Skeletal muscle cell (primary cell): Measurements from ENCODE around the gene BOD1L1.

Experiments used
- DNase-seq: peaks from one replicate; pipeline ENCODE4 v3.0.0-alpha.2; 2010; ENCODE audit warnings: low read depth
- H3K4me3 ChIP-seq: 2 replicates; pipeline ENCODE4 v1.5.1; 2011; ENCODE audit warnings: low read depth, mild to moderate bottlenecking, control low read depth, low read length, moderate library complexity

The BOD1L1 gene

GRCh38 chr4:13627178-13627605, 333 bp downstream of the BOD1L1 start:
- no peak for DNase-seq
- peak overlapping the region; percentile 86 for H3K4me3 ChIP-seq

GRCh38 chr4:13626492-13627177, 890 bp downstream of the BOD1L1 start:
- DNase-seq: no peak
- peak overlapping the region; percentile 86 for H3K4me3 ChIP-seq

- no peak for DNase-seq
- H3K4me3 ChIP-seq: no peak overlapping the region
These were observed 9.2 kb downstream of the BOD1L1 start for GRCh38 chr4:13618212-13618806.

DNA sequence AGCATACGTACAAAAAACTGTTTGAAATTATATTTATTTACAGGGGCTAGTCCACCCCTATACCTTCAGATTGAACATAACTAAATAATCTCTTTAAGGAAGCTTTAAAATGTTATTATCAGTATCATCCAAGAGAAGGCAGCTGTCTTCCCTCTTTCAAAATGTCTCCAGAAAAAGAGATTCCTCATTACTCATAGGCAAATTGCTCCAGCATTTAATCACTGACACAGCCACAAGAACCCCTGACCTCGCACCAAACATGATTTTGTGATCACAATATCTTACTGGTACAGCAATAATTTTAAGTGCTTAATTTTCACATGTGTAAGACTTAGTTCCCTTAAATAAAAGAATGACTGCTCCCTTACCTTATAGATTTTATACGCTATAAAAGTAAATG, 9.7 kb downstream of the BOD1L1 start:
- no peak overlapping the region for H3K4me3 ChIP-seq
- no peak for DNase-seq

DNA sequence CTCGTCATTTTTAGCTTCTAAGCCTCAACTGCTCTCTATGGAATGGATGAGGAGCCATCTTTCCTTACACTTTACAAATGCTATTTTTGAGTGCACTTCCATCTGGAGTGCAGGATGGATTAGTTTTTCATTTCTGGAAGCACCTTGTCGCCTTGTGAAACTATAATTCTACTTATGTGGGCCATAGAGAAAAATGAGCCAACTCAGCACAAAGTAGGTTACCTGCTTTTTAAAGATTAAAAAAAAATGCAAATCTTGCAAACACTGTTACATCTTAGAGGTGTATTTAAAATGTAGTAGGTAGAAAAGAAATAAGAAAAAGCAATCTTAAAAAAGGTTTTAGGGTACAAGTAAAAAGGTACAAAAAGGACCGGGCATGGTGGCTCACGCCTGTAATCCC, 10.9 kb downstream of the BOD1L1 start:
- H3K4me3 ChIP-seq: no peak overlapping the region
- no peak for DNase-seq

DNA sequence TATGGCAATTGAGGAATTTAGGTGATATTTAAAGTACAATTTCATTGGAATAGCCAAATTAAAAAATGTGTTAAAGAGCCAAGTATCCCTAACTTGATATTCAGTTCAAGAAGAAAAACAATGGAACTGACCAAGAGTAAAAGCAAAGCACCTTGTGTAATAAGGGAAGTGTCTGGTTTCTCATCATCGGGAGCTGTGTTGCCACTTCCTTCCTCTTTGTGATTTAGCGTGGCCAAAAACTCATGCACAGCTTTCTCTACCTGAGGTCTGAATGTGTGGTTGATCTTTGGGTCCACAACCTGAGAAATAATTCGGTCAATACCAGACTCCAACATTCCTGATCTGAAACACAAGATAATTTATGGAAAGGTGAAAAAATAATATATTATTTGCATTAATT, 12.4 kb downstream of the BOD1L1 start:
- no peak overlapping the region for H3K4me3 ChIP-seq

GRCh38 chr4:13612569-13612968, 15.0 kb downstream of the BOD1L1 start:
- no peak overlapping the region for H3K4me3 ChIP-seq
- no peak for DNase-seq

More for the DNA sequence above, 12.4 kb downstream of the BOD1L1 start:
- DNase-seq: no peak

DNA sequence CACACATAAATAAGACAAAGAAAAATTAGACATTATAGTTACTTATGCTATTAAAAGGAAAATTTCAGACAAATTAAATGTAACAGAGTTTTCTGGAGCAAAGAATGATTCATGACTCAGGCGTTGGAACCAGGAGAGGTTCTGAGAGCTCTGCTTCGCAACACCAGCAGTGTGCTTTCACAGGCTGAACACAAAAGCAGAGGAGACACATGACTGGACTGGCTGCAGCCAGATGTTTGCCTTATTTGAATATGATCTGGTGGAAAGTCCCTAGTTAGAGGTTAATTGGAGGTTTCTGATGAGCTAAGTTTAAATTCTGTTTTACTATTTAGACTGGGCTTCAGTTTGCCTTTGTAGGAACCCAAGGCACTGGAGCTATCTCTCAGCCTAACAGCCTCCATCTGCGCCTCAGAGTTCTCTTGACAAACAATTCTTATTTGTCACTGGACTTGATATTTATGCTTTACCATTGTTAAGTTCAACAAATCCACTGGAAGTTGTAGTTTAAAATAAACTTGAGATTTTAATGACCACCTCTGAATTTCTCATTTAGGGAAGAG, 16.2 kb downstream of the BOD1L1 start:
- peak; percentile 22 for DNase-seq
- no peak overlapping the region for H3K4me3 ChIP-seq

DNA sequence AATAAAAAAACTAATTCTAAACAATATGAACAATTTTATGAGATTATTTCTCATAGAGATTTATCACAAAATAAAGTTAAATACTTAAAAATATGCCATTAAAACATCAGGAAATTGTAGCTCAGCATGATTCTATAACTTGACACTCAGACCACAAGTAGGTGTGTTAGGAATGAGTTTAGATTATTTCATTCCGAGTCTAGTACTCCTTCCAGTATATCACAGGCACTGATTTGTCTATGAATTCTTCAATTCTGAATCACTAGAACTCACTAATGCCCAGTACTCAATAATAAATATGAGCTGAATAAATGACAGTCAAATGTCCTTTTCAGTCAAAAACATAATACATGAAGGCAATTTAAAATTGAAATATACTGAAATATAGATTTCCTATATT, 22.2 kb downstream of the BOD1L1 start:
- no peak for DNase-seq

DNA sequence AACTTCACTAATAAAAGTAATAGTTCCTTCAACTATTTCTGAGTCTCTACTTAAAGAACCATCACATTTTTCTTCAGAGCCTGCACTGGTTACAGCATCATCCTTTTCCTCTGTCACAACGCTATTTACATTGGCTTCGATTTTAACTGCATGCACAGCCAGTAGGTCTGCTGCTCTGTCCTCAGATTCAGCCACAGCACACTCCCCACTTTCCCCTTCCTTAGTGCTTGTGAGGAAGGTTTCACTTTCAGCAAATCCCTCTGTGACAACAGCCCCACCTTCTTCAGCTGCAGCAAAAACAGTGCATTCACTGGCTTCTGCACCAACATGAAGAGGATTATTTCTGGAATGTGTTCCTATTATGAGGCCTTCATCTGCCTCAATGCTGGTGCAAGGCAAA, 25.7 kb downstream of the BOD1L1 start:
- no peak overlapping the region for H3K4me3 ChIP-seq
- DNase-seq: no peak

More for the DNA sequence above, 22.2 kb downstream of the BOD1L1 start:
- no peak overlapping the region for H3K4me3 ChIP-seq

GRCh38 chr4:13601048-13601447, 26.5 kb downstream of the BOD1L1 start:
- H3K4me3 ChIP-seq: no peak overlapping the region
- no peak for DNase-seq

- no peak overlapping the region for H3K4me3 ChIP-seq
- DNase-seq: no peak
These were observed 28.4 kb downstream of the BOD1L1 start for GRCh38 chr4:13599159-13599558.

DNA sequence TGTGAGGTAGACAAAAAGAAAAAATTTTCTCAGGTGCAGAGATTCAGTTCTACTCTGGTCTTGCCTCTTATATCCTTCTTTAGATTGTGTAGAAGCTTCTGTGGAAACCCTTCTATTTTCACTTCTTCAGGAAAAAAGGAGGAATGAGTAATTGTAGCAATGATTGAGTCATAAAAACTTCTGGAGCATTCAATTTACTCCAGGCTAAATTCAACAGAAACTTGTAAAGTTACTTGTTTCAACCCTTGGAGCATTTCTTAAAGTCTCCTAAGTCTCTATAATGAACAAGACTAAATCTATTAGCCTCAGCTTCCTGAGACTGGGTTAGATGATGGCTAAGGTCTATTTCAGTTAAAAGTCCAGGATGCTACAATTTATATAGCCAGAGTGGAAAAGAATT, 29.9 kb downstream of the BOD1L1 start:
- no peak for DNase-seq
- H3K4me3 ChIP-seq: no peak overlapping the region

- H3K4me3 ChIP-seq: no peak overlapping the region
- DNase-seq: no peak
These were observed 30.4 kb downstream of the BOD1L1 start for GRCh38 chr4:13597141-13597540.

- H3K4me3 ChIP-seq: no peak overlapping the region
- DNase-seq: no peak
These were observed 35.3 kb downstream of the BOD1L1 start for GRCh38 chr4:13592220-13592619.

DNA sequence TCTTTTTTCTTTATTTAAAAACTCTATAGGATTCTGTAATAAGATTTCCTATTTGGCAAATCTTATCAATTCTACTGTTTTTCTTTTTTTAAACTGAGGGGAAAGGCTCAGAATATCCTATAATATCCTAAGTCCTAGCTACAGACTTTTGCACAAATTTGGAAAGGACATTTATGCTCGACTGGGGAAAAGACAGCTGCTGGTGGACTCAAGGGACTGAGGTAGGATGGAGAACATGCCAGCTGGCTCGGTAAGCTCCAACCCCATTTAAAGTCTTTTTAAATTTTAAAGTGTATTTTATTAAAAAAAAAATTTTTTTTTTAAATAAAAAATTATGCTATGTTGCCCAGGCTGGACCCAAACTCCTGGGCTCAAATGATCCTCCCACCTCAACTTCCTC, 36.8 kb downstream of the BOD1L1 start:
- no peak for DNase-seq
- H3K4me3 ChIP-seq: no peak overlapping the region

GRCh38 chr4:13588954-13589353, 38.6 kb downstream of the BOD1L1 start:
- no peak overlapping the region for H3K4me3 ChIP-seq
- DNase-seq: no peak

DNA sequence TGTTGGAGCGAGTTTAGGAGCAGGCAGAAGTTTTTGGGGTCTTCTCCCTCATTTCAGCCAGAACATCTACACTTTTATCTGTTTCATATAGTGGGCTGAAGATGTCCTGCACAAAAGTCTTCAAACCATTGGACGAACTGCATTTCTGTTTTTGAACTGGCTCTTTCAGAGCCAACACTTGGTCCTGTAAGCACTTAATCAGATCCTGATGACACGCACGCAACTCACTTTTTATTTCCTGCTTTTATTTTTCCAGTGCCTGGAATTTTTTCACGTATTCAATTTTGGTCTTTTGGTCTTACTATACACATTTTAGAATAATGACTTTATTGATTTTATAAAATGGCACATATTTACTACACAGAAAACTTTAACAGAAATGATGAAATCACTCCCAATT, 43.0 kb downstream of the BOD1L1 start:
- H3K4me3 ChIP-seq: no peak overlapping the region
- DNase-seq: no peak

GRCh38 chr4:13580036-13580435, 47.5 kb downstream of the BOD1L1 start:
- H3K4me3 ChIP-seq: no peak overlapping the region
- DNase-seq: no peak

GRCh38 chr4:13577660-13578059, 49.9 kb downstream of the BOD1L1 start:
- H3K4me3 ChIP-seq: no peak overlapping the region
- DNase-seq: no peak

DNA sequence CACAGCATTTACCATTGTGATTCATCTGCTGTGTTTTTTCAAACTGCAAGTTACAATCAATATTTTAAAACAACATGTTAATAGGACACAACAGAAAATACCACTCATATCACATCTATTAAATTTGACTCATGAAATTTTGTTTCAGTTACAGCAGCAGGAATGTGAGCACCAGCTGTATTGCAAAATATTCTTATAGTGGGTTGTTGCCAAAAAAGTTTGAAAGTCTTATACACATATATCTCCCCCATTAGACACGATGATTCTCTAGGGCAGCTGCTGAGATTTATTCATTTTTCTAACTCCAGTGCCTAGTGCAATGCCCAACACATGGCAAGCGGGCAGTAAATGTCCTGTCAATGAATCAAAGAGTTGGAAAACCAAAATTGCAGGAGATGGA, 56.6 kb downstream of the BOD1L1 start:
- H3K4me3 ChIP-seq: no peak overlapping the region
- no peak for DNase-seq
